Smooth muscle cell of the brain vasculature (primary cell): ENCODE measurements around the gene SCYGR7.
"Not testable (repeated sequence)": the region's sequence is repeated elsewhere in the genome, so short reads cannot be mapped to it uniquely, and the experiment has no call there.

Experiments
- DNase-seq: peaks from one replicate; pipeline ENCODE4 v3.0.0-alpha.2; 2012; ENCODE audit warnings: low read depth, low spot score

Gene SCYGR7, protein sequence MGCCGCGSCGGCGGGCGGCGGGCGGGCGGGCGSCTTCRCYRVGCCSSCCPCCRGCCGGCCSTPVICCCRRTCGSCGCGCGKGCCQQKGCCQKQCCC

DNA sequence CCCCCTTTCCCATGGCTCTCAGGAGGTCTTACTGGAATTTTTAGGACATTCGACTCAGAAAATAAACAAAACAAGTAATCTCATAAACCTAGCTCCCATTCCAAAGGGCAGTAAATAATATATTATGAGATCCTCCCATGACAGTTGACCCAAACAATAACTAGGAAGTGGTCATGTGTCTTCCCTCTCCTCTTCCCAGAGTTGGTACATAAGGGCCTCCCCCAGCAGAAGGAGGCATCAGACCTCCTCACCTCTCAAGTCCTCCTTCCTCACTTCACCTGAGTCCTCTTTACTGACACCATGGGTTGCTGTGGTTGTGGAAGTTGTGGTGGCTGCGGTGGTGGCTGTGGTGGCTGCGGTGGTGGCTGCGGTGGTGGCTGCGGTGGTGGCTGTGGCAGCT is at the start of gene SCYGR7:
Gene SCYGR7 (plus strand): TSS at position 301 of the 400 bp plus-strand sequence. CDS start 0 bp downstream, at position 301.
- DNase-seq, result no peak

DNA sequence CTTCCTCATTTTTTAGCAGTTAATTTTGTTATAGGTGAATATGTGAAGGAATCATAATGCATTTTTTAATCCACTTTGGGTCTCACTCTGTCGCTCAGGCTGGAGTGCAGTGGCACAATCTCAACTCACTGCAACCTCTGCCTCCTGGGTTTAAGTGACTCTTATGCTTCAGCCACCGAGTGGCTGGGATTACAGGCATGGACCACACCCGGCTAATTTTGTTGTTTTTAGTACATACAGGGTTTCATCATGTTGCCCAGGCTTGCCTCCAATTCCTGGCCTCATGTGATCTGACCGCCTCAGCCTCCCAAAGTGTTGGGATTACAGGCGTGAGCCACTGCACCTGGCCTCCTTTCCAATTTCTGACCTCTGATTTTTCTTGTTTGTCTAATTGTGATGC is 43.9 kb upstream of the SCYGR7 start:
- no peak for DNase-seq

DNA sequence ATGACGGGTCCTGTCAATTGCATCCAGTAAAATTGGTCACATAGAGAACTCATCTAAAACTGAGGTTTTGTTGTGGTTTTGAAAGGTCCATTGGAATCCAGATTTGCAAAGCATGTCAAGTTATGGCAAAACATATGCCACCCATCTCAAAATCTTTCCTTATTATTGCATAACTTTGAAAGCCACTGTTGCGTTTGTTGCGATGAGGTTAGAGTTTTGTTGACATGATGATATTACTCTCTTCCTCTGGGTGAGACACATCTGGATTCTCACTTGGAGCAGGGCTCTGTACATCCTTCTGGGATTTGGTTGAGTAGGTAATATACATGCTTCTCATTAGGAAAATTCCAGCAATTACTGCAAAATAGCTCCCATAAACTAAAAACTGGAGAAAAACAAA is 40.9 kb upstream of the SCYGR7 start:
- DNase-seq, result no peak

- DNase-seq, result no peak
Observed at GRCh38 chr2:227696990-227697679, 31.0 kb upstream of the SCYGR7 start.

DNA sequence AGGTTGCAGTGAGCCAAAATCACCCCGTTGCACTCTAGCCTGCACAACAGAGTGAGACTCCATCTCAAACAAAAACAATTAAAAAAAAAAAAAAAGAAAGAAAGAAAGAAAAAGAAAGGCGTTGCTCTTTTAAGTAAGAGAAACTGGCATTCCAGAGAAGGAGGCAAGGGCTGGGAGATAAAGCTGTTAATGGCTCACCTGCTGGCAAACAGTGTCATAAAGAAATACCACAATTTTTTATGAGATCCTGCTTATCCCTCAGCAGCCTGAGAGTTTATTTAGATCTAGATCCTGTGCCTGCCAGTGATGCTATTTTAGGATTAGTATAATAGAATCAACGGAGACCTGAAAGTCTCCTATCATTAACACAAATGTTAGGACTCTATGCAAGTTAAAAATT is 26.6 kb upstream of the SCYGR7 start:
- no peak for DNase-seq

GRCh38 chr2:227703280-227703732 is 24.8 kb upstream of the SCYGR7 start:
- no peak for DNase-seq

DNA sequence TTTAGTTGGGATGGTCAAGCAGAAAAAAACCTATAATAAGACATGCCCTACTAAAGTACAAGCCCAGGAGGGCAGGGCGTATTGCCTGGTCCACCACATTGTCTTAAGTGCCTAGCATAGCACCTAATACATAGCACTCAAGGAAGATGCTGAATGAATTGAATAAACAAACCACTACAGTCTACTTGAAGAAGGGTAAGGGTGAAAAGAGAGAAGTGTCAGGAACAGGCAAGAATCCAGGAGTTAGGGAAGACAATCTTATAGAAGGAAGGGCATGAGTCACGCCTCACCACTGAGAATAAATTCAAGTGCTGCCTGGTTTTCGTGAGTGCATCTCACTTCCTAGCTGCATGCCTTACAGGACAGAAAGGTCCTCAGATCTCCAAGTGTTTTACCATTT is 24.2 kb upstream of the SCYGR7 start:
- DNase-seq, result no peak

DNA sequence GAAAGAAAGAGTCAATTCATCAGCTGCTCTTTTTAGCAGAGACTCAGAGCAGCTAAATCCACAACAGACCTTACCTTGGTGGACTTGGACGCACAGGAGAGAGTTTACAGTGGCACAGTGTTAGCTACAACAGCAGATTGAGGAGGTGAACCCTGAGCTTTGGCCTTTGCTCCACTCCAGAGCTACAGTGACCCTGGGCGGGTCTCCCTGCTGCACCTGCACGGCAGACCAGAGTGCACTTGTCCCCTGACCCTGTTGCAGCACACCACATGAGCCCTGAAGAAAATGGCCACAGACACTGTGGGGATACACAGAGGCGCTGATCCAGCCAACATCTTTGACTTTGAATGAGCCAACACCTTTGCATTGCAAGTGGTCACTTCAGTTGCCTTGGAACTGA is 21.3 kb upstream of the SCYGR7 start:
- DNase-seq, result no peak

- DNase-seq, result no peak
Observed at GRCh38 chr2:227707390-227707789, 20.7 kb upstream of the SCYGR7 start.

GRCh38 chr2:227710986-227711385 is 17.1 kb upstream of the SCYGR7 start:
- DNase-seq, result no peak

DNA sequence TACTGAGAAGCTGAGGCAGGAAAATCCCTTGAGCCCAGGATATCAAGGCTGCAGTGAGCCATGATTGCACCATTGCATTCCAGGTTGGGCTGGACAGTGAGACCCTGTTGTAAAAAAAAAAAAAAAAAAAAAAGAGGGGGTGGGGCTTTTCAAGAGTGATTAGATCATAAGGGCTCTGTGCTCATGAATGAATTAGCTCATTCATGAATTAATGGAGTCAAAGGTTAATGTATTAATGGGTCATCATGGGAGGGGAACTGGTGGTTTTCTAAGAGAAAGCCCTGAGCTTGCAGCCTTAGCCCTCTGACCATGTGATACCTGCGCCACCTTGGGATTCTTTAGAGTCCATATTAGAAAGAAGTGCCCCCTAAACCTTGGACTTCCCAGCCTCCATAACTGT is 14.8 kb upstream of the SCYGR7 start:
- DNase-seq, result no peak

GRCh38 chr2:227716501-227716900 is 11.6 kb upstream of the SCYGR7 start:
- DNase-seq, result no peak

DNA sequence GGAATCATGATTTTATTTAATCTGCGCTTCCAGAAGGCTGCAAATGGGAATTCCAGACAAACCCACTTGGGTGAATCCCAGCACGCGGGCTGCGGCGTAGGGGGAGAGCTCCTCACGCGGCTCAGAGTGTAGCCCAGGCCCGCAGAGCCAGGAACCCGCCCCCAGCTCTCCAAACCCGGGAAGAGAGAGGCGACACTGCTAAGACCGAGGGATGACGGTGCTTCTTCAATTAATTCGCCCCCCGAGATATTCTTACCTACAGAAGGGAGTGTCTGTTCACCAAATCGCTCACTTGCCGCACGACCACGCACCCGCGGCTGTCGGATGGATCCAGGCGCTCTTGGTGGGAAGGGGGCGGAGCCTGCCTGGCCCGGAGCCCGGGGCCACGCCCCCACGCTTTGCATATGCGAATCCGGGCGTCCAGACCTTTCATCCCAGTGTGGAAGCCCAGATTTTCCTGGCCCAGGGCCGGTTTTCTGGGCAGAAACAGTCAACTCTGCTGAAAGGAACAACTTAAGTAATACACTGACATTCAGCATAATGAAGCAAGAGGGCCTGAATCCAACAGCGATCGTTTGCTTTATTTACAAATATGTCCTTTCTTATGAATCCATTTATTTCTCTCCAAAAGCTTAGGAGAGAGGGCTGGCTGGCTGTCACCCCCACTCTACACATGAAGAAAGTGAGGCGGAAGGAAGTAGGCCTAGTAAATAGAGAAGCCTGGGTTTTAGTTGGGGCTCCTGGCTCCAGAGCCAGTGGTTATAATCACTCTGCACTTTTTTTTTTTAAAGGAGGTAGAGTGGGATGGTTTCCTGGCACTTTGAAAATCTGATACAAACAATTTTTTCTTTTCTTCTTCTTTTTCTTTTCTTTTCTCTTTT is 10.2 kb upstream of the SCYGR7 start, which contains the start of gene SLC19A3:
Gene SLC19A3 (minus strand): TSS at position 342 of the 881 bp plus-strand sequence. CDS start 15,710 bp downstream, outside the sequence.
- DNase-seq, result peak; percentile 33

DNA sequence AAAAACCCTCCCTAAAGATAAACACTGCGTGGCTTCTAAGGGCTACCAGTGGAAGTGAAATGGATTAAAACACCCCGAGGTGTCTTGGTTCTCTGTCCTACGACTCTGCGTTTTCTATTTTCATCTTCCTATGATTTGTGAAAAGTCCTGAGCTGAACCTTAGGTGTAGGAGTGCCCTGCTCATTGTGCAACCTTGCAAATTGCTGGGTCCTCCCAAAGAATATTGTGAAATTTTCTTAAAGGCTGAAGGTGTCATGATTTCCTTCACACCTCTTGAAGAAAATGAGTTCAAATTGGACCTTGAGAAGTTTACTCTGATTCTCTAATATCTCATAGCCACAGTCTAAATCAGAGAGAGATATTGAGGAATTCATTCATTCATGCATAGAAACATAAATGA is 8.5 kb upstream of the SCYGR7 start:
- no peak for DNase-seq

DNA sequence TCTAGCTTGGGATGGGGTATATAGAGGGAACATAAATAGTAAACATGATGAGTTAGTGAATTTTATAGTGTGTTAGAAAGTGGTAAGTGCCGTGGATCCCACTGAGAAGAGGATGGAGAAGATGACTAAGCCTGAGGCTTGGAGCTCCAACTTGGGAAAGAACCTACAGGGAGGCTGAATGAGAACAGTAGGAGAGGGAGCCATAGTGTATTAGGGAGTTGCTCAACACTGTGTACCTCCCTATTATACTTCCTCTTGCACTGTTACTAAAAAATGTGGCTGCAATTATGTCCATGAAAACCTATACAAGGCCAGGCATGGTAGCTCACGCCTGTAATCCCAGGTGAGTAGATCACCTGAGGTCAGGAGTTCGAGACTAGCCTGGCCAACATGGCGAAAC is 7.5 kb upstream of the SCYGR7 start:
- no peak for DNase-seq

DNA sequence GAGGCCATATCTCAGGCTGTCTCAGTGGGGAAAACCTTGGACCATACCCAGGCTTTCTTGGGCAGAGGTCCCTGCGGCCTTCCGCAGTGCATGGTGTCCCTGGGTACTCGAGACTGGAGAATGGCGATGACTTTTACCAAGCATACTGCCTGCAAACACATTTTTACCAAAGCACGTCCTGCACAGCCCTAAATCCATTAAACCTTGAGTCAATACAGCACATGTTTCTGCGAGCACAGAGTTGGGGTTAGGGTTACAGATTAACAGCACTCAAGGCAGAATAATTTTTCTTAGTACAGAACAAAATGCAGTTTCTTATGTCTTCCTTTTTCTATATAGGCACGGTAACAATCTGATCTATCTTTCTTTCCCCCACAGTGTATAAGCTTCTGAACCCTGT is 5.3 kb upstream of the SCYGR7 start:
- DNase-seq, result not testable (repeated sequence)

GRCh38 chr2:227724394-227725039 is 3.6 kb upstream of the SCYGR7 start, which contains the start of gene SCYGR6:
SCYGR6 (minus strand) TSS chr2:227724757; CDS start chr2:227724757, 0 bp downstream.
- DNase-seq, result no peak

DNA sequence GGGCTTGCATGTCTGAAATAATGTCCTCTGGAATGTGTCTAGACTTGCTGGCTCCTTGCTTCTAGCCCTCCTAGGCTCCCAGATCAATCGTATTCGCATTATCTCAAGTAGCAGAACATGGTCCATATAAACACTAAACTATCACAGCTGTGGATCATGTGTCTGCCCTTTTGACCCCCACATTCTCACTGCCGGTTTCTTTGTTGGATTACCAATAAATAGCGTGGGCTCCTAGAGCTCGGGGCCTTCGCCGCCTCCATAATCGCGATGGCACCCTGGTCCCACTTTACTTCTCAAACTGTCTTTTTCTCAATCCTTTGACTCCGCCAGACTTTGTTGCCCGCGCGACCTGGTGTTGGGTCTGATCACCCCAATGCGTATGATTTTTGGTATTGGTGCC is 11.2 kb downstream of the SCYGR7 start:
- no peak for DNase-seq

GRCh38 chr2:227740705-227741104 is 12.6 kb downstream of the SCYGR7 start:
- DNase-seq, result not testable (repeated sequence)

DNA sequence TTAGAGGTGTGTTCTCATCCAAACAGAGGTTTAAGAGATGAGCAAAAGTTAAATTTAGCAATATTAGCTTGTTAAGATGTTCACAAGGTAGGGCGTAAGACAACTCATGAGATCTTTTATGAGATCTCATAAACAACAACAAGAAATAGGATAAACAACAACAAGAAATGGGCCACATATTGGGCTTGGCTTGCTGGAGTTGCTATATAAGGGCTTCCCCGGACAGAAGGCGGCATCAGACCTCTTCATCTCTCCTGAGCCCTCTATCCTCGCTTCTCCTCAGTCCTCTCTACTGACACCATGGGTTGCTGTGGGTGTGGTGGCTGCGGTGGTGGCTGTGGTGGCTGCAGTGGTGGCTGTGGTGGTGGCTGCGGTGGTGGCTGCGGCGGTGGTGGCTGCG is 17.5 kb downstream of the SCYGR7 start, which contains the start of gene SCYGR8:
Gene SCYGR8 (plus strand): TSS at position 301 of the 400 bp plus-strand sequence. CDS start 0 bp downstream, at position 301.
- DNase-seq, result no peak

DNA sequence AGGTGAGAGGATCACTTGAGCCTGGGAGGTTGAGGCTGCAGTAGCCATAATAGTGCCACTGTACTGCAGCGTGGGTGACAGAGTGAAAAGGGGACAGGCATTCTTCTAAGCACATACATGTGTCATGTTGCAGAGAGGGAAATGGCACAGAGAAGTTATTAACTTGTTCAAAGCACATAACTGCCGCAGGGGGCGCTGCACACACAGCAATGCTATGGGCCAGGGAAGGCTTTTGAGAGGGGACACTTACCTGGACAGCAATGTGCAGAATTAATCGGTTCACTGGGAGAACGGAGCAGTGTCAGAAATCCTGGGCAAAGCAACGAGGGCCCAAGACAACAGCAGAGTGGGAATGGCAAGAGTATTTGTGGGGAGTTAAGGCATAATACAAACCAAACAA is 19.9 kb downstream of the SCYGR7 start:
- DNase-seq, result no peak

- not testable (repeated sequence) for DNase-seq
Observed at GRCh38 chr2:227756261-227756660, 28.1 kb downstream of the SCYGR7 start.
